Measurements from ENCODE around the gene ATP5PO.

DNA sequence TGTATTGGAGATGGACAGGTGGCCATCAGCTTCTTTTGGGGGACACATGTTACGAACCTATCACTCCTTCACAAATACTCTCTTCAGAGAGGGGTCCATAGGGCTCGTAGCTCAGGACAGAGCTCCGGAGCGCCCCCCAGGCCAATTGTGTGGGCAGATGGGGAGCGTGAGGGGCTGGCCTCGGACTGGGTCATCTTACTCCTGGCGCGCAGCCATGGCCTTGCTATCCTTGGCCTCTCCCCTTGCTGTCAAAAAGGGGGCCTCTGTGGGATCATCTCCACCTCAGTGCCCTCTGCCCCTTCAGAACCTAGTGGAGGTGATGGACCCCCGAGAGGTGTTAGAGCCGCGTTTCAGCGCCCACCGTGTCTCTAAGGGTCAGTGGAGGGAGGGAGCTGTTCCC is 35.0 kb downstream of the ATP5PO start:
- TF ChIP-seq CTCF (conservative IDR thresholded peaks at IDR 0.05 in 1 of 2, IDR thresholded peaks at IDR 0.05 in 1 of 2; ENCODE audit: extremely low read depth in 1 of 2, insufficient read depth in 1 of 2, low read depth in 1 of 2, low read length in 2 of 2), result no peak
- no peak for TF ChIP-seq EZH2 (IDR thresholded peaks at IDR 0.05; ENCODE audit: borderline replicate concordance, low read length)
